GM12864 (cell line): ENCODE measurements around the gene PTPRM.

Experiments
- DNase-seq: peaks from one replicate; pipeline ENCODE4 v3.0.0-alpha.2; 2011; ENCODE audit warnings: low read depth
- H3K4me3 ChIP-seq: 2 replicates; pipeline ENCODE4 v1.5.1; 2011; ENCODE audit warnings: mild to moderate bottlenecking, low read depth, low read length, control low read depth
- CTCF ChIP-seq: IDR thresholded peaks from 2 replicates; pipeline ENCODE4 v1.5.1; 2011; ENCODE audit warnings: low read depth, mild to moderate bottlenecking, moderate library complexity, low read length, control low read depth, inconsistent platforms; ENCODE audit errors: missing control alignments

PTPRM gene

GRCh38 chr18:8351161-8351560, 784.0 kb downstream of the PTPRM start:
- H3K4me3 ChIP-seq = no peak overlapping the region
- no peak for DNase-seq
- no peak for TF ChIP-seq CTCF

- no peak for DNase-seq
- no peak overlapping the region for H3K4me3 ChIP-seq
- TF ChIP-seq CTCF = no peak
Observed at GRCh38 chr18:8354304-8354703, 787.2 kb downstream of the PTPRM start.

DNA sequence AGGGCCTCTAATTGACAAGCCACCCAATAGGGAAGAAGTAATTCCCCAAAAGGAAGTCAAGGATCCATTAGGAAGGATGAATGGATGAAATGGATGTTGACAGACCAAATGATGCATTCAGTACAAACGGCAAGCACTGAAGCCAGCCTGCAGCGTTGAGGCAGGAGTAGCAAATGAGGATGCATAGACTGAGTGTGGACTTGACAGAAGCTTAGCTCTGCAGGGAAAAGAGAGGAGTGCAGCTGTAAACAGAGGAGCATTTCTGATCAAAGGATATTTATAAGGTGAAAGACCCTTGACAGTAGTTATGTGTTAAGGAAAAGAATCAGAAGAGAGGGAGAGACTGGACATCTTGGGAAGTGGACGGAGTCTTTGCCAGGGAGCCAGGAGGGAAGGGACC, 788.9 kb downstream of the PTPRM start:
- DNase-seq = no peak
- no peak for TF ChIP-seq CTCF
- H3K4me3 ChIP-seq = no peak overlapping the region

- no peak for DNase-seq
- TF ChIP-seq CTCF = no peak
- H3K4me3 ChIP-seq = no peak overlapping the region
Observed at GRCh38 chr18:8357320-8357719, 790.2 kb downstream of the PTPRM start.

GRCh38 chr18:8358033-8358765, 791.1 kb downstream of the PTPRM start:
- H3K4me3 ChIP-seq = no peak overlapping the region
- no peak for TF ChIP-seq CTCF
- DNase-seq = no peak

DNA sequence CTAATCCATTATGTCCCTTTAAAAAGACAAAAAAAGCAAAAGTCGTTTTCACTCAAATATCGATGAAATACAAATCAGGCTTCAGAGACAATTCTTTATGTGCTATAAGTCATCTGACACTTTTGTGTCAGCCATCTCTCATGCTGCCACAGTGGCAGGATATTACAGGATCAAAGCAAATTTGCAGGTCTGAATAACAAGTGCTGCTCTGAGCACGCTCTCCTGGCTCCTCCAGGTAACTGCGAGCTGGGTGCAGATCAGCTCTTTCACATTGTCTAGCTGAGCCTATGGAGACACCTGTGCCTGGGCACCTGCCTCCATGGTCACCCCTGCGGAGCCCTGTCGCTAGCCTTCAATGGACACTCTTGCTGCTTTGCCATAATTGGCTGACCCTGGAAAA, 792.0 kb downstream of the PTPRM start:
- DNase-seq = no peak
- no peak overlapping the region for H3K4me3 ChIP-seq
- TF ChIP-seq CTCF = no peak

GRCh38 chr18:8359481-8359880, 792.4 kb downstream of the PTPRM start:
- DNase-seq = no peak
- no peak overlapping the region for H3K4me3 ChIP-seq
- no peak for TF ChIP-seq CTCF
